HG03521 (cell line): ENCODE data around the gene BTG4.

Source experiments
- ATAC-seq: cut with Tn5 transposase; IDR thresholded peaks from one replicate; pipeline ENCODE4 v1.9.1; 2021; ENCODE audit warnings: mild to moderate bottlenecking, moderate library complexity; ENCODE audit not compliant: unreplicated experiment

BTG4 gene

DNA sequence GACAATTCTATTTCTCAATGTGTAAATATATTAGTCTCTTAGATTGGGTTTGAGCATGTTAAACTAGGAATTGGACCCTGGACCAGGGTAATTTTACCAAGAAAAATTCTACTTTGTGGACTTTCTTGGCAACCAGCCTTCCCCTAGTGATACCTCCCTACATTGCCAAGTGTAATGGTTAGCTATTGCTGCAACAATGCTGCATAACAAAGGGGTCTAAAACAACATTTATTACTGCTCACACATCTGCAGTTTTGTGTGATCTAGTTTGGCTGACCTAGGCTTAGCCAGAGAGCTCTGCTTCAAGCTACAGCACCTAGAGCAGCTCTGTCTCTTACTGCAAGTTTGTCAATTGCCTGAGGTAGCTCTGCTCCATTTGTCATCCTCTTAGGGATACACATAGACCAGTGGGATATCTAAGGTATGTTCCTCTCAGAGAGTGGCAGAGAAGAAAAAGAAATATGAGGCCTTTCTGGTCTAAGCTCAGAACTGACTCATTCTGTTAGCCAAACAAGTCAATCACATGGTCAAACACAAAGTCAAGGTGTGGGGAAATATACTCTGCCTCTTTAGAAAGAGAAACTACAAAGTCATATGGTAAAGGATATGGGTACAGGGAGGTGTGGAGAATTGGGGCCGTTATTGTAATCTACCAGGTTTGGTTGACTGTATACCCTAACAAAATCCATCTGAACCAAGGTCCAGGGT lies 26.4 kb upstream of the BTG4 start:
- ATAC-seq: no peak

DNA sequence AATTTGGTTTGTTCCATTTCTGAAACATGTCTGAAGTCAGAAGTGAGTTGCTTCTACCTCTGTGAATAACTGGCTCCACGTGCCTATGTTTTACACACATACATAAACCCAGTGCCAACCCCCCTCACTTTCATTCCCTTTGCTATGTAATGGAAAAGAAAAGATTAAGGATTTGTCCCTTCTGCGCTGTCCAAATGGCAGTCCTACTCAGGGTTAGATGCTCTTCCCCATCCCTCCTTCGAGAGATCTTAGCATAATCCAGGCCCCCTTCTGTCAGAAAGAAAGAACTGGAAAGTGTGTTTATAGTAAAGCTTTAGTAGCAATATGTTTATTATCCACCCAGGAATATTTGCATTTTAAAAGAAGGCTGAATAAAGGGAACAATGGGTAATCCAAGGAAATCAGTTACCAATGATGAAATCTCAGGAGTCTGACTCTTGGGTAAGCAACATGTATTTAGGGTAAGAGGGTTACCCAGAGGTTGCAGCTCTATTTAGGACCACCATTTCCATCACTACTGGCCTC lies 25.2 kb upstream of the BTG4 start:
- no peak for ATAC-seq

DNA sequence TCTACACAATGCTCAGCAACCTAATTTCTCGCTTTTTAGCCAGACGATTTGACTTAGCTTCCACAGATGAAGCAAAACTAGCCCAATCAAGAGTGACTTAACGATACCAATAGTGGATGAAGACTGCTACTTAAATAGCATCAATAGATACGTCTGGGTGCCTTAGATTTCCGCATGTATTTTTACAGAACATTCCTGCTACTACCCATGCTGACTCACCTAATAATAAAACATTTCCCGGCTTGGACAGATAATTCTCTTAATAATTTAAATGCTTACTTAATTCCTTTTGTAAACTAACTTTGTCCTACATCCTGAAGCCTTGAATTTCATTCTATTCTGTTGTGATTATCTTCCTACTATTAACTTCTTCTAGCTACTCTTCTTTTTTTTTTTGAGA lies 23.1 kb upstream of the BTG4 start:
- ATAC-seq: no peak

DNA sequence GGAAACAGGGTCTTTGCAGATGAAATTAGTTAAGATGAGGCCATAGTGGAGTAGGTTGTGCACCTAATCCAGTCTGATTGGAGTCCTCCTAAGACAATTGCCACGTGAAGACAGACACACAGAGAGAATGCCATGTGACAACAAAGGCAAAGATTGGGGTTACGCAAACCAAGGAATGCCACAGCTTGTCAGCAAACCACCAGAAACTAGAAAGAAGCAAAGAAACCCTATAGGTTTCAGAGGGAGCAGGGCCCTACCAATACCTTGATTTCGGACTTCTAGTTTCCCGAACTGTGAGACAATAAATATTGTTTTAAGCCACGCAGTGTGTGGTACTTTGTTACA lies 20.2 kb upstream of the BTG4 start:
- no peak for ATAC-seq

DNA sequence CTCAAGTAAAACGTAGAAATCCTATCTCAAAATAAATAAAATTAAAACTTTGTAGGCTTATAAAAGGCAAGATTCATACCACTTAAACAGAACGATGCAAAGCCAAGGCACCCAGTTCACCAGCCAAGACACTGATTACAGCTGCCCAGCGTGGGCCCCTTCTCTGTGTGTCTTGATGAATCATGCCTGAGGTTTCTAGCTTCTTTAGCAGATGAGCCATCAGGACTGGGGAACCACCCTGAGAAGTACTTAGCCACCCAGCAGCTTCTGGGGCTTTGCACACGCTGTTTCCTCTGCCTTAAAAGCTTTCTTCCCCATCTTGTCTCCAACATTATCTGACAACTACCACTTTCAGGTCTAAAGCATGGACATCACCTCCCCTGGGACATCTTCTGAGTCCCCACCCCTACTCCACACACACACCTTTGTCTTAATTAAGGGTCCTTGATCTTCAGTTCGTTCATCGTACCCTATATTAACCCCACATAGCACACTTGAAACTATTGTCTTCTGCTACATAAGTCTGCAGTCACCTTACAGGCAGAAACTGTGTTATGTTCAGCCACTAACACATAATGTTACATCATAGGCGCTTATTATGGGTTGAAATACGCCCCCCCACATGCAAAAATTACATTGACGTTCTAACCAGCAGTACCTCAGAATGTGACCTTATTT lies 19.6 kb upstream of the BTG4 start:
- ATAC-seq: peak; percentile 64

DNA sequence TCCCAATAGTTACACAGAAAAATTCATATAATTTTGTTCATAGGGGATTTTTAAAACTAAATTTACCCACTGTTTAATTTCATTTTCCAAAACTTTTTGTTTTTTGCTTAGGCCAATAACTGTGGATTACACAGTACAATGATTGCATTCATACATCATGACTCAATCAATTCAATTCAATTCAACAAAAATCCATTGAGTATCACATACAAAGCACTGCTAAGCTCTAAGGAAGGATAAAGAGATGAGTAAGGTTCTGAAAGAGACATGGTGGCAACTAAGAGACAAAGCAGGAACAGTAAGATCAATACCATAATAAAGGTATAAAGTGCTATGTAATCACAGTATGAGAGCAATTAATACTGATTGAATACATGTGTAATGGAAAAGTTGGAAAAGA lies 18.9 kb upstream of the BTG4 start:
- no peak for ATAC-seq

DNA sequence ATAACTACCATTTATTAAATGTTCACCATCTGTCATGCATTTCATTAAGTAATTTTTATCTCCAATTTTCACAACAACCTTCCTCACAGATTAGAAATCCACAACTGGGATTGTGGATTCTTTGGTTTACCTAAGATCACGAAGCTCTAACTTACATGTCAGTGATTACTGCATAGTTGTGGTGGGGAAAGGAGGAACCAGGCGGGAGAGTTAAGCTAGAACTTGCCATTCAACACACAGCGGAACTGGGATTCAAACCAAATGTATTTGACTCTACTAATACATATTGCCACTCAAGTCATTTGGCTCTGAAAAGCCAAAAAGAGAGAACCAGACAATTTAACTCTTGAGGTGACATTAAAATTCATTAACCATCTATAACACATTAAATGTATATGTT lies 17.9 kb upstream of the BTG4 start:
- no peak for ATAC-seq

DNA sequence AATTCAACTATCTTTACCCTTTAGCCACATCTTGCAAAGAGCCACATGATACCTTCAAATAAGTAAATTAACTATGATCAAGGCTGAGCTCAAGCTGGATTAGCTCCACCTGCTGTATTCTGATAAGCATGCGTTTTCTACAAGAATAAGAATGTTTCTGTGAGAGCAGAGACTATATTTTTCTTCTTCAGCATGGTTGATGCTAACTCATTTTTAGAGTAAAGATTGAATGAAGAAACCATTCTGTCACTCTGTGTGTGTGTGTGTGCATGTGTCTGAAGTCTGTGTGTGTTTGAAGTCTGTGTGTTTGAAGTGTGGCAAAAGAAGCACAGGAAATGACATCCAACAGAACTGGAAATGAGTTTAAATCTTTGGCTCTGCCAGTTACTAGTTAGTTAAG lies 16.4 kb upstream of the BTG4 start:
- ATAC-seq: no peak

DNA sequence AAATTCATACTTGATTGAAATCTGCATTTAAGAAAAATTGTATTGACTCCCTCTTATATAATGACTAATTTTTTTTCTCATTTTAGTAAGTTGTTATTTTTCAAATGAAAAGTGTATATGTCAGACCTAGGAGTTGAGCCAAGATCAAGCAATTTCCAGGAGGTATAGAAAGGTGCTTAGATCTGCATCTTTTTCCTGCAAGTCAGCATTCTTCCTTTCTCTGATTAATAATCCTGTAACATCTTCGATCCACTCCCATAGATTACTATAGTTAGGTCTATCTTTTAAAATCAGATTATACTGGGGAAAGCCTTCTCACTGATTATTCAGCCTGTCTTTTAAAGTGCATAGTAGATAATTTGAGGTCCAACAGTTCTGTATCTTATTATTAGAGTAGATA lies 15.1 kb upstream of the BTG4 start:
- ATAC-seq: no peak

DNA sequence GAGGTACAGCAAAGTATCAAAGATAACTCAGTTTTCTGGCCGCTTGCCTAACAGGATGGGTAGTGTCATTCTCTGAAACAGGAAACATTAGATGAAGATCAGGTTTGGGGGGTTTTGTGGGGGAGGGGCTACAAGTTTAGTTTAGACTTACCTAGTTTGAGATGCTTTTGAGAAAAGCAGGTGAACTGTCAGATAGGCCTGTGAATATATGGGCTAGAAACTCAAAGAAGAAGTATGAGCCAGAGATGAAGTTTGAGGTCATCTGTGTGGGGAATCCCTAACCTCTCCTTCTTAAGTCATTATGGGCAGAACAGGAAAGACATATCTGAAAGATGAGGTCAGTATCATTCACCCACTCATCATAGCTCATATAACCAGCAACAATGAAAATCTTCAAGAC lies 14.3 kb upstream of the BTG4 start:
- ATAC-seq: no peak

DNA sequence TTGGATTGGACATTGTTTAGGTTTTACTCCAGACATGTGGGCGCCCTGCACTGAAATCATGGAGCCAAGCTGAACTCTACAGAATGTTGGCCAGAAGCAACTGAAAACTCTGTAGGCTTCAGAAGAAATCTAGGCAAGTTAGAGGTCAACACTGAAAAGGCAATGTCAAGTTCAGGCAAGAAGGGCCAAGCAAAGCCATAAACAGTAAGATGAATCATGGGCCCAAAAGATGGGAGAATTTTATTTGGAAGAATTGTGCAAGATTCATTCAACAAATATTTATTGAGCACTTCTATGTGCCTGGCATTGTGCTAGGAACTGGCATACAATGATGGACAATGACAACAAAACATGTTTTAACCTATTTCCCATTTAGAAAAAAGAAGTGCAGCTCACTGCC lies 13.3 kb upstream of the BTG4 start:
- ATAC-seq: no peak

DNA sequence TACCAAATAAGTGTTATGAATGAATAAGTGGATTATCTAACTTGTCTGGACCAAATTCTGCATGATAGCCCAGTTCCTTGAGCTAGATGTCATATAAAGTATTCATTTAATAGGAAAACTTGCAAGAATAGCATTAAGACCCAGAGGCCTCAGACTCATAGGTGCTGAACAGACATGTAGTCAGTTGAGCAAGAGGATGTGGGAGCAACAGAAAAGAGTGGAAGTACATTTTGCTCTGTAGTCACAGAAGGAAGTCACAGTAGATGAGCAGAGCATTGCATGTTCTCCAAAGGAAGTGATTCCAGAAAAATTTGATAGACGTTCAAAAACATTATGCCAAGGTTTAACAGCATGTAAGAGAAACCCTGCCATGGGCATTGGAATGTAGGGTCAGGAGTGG lies 11.9 kb upstream of the BTG4 start:
- ATAC-seq: no peak

DNA sequence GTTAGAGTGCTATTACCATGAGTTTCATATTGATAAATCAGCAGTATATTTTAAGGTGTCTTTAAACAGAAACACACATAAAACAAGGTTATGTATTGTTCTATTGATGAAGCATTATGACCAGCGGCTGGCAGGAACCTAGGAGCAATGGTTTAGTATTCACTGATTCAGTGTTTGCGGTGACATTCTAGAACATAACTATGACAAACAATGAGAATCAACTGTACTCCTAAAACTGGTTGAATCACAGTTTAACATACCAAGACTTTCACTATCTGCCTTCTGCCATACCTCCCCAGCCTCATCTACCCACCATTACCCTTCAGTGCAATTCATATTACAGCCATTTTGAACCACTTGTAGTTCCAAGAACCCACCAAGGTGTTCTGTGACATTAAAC lies 11.2 kb upstream of the BTG4 start:
- no peak for ATAC-seq

DNA sequence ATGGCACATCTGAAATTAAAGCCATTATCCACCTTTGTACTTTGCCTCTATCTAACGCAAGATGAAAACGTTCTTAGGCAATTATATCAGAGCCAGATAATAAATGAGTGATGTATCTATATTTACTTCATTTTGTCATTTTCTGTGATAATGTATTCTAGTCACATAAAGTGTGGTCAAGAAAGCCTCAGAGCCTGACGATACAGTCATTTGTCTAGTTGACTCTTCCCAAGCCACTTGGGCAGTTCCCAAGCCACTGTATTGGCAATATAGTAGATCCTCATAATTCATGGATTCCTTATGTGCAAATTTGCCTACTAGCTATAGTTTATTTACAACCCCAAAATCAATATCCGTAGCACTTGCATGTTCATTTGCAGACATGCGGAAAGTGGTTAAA lies 10.2 kb upstream of the BTG4 start:
- ATAC-seq: no peak

DNA sequence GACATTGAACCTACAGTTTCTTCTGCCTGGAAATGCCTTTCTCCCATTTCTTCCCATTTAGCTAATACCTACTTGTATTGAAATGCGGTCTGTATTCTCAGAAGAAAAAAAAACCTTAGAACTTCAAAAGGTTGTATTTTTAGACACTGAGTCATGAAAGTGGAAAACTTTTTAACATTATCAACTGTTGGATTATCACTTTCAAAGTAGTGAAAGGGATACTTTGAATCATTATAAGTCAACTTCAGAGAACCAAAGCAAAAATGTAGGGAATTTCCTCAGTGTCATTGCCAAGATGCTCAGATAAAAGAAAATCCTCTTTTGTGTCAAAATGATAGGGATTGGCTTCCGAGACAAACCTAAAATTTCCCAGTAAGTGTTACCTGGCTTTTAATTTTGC lies 8.9 kb upstream of the BTG4 start:
- ATAC-seq: no peak

DNA sequence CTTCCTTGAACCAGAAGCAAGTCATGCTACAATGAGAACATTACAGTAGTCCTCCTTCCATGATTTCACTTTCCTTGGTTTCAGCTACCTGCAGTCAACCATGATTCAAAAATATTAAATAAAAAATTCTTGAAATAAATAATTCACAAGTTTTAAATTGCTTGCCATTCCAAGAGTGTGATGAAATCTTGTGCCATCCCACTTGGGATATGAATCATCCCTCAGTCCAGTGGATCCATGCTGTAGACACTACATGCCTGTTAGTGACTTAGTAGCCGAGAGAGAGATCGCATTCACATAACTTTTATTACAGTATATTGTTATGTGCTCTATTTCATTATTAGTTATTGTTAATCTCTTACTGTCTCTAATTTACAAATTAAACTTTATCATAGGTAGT lies 8.4 kb upstream of the BTG4 start:
- ATAC-seq: no peak

DNA sequence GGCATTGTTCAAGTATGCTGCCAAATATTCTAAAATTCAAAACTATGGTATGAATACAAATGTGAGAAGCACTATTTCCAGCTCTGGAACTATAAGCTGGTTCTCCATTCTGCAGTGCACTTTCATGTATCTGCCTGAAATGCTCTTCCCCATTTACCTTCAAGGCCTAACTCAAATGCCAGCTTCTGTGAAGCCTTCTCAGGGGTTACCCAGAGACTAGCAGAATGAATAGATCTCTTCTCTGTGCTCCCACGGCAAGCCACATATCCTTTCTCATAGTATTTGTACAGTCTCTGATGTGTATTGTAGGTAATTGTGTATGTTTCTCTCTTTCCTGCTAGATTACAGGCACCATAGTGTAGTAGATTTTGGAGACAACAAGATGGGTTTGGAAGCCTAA lies 6.5 kb upstream of the BTG4 start:
- ATAC-seq: no peak

DNA sequence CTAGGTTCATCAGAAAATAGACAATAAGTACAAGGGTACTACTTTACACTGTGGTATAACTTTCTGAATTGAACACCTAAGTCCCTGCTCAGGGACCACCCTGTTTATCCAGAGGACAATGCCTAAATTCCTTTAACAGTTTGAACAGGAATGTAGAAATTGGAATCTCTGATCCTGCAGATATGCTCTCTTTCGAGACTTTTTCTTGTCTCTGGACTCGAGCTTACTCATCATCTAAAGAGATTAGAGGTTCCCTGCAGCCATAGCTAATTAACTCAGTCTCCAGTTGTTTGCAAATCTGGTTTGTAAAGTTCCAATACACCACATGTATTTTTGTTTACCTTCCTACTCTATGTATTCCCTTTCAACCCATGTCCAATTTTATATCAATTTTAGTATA lies 3.4 kb upstream of the BTG4 start:
- ATAC-seq: no peak

DNA sequence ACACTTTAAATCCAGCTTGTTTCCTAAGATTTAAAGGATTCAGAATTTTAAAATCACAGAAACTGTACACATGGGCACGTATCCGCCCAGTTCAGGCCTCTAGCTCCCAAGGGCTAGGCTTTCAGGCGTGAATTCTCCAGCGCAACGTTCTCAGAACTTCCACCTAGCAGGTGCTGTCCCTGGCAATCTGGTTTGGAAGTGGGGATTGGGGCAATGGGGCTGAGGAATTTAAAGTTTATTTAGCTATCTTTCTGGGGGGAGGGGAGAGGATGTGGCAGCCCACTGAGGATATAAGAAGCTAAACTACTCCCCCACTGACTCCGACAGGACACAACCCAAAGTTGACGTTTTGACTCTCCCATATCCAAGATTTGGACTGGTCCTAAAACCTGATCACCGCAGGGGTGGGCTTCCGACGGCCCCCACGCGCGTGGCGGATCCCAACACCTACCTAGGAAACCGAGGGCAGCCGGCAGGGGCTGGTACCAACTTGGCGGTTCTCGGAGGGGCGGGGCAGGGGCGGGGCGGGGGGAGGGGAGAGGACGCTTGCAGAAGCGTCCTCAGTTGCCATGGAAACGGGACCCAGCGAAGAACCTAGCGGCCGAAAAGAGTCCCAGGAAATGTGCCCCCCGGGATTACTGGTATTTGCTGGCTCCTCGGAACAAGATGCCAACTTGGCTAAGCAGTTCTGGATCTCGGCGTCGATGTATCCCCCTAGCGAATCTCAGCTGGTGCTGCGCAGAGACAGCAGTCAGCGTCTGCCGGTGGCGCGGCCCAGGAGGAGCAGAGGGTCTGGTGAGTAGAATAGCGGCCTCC lies 2.2 kb upstream of the BTG4 start, which contains the start of gene HOATZ:
Gene HOATZ (plus strand): TSS at position 563 of the 816 bp plus-strand sequence. CDS start 7 bp downstream, at position 570.
- ATAC-seq: no peak

DNA sequence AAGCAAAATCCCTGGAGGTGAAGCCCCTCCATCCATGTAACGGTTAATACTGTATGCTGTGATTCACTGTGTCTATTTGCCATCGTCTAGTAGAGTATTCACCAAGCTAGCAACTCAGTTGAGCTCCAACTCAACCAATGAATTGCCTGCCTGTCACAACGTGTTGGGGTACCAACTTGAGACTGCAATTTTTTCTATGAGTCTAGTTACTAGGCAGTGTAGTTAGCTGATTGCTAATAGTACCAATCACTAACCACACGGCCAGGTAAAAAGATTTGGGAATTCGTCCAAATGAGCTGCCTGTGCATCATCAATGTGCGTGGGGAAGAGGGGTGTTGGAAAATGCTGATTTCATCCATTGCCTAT lies 1.0 kb upstream of the BTG4 start:
- ATAC-seq: no peak

DNA sequence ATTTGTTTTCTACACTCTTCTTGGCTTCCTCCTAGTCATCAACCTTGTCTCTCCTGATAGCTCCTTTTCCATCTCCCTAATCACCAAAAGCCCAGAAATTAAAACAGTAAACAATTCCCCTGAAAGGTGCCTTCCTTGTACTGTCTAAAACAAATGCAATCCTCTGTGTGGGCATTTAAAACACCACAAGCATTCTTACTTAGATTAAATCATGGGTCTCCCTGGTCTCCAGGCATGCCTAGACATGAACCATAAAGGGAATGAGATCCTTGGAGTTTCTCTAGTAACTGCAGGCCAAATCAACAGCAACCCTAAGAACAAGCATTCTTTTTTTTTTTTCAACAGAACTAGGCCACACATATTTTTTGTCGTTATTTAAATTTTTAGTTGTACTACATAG lies 1.9 kb downstream of the BTG4 start:
- no peak for ATAC-seq

DNA sequence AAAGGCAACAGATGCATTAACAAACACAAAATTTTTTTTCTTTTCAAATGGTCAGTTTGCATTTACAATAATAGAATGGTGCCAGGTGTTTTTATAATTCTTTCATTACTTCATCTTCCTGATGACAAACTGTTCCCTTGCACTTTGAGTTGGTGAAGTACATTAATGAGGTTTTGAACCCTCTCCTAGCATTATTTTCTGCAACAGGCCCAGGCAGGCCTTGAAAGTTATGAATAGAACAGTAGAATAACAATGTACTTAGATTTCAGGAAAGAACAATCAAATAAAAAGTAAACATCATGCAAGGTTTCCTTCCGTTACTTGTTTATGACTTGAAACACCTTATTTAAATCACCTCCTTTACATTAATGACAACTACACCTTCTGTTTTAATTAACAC lies 9.6 kb downstream of the BTG4 start:
- no peak for ATAC-seq
